IMR-90 (cell line): ENCODE results near the gene RAB11B. TPM values are rescaled to one million over a fixed set of nuclear protein-coding genes. Genes with fewer than 3 reads are reported as not detected.
A peak's percentile ranks its signal among the peaks of the same experiment; 100 is the strongest.

Source experiments
- ATAC-seq: fragments of 200-7000 bp; cut with Tn5 transposase; 2 replicates; pipeline ENCODE4 v1.9.1; 2020; ENCODE audit warnings: low read depth, mild to moderate bottlenecking, moderate library complexity
- BruUV-seq: library from RNA; stranded (reverse); fragments of 400-500 nt; replicated peaks from 2 replicates; lab custom pipeline; 2021; lab: Mats Ljungman, UMichigan
- CTCF ChIA-PET: fragments of 300-600 bp; formaldehyde crosslinking; extraction: SDS; loops from one replicate; lab custom pipeline; 2021; ENCODE audit warnings: antibody characterized with exemption; lab: Yijun Ruan, JAX
- POLR2A ChIA-PET: fragments of 300-600 bp; sonication (Branson Sonifier 250); formaldehyde crosslinking; loops from one replicate; lab custom pipeline; 2022; ENCODE audit warnings: antibody characterized with exemption; ENCODE audit not compliant: unreplicated experiment; lab: Charles Lee
- DNase-seq: peaks from one replicate; pipeline ENCODE4 v3.0.0; 2013
- H2AFZ ChIP-seq: replicated peaks from 2 replicates; pipeline ENCODE3; 2013; ENCODE audit warnings: low read length, mild to moderate bottlenecking; ENCODE audit not compliant: poor library complexity
- H2AK5ac ChIP-seq: 2 replicates; pipeline ENCODE4 v1.6.1; 2013; ENCODE audit warnings: low read depth, low read length, inconsistent platforms
- H2AK9ac ChIP-seq: replicated peaks from 2 replicates; pipeline ENCODE3; 2013; ENCODE audit warnings: mild to moderate bottlenecking, low read depth, low read length, moderate library complexity; ENCODE audit not compliant: poor library complexity
- H2BK120ac ChIP-seq: 2 replicates; pipeline ENCODE4 v1.6.1; 2013; ENCODE audit warnings: low read depth, low read length, inconsistent platforms
- H2BK15ac ChIP-seq: 3 replicates; pipeline ENCODE4 v1.6.1; 2013; ENCODE audit warnings: low read depth, low read length, inconsistent platforms
- H2BK20ac ChIP-seq: 2 replicates; pipeline ENCODE4 v1.6.1; 2013; ENCODE audit warnings: low read depth, mild to moderate bottlenecking, inconsistent platforms, low read length, moderate library complexity
- H2BK5ac ChIP-seq: 2 replicates; pipeline ENCODE4 v1.6.1; 2013; ENCODE audit warnings: mild to moderate bottlenecking, low read depth, low read length, inconsistent platforms; ENCODE audit not compliant: poor library complexity, severe bottlenecking
- H3K14ac ChIP-seq: replicated peaks from 2 replicates; pipeline ENCODE4 v1.6.1; 2013; ENCODE audit warnings: low read depth, low read length, inconsistent platforms
- H3K18ac ChIP-seq: 2 replicates; pipeline ENCODE4 v1.6.1; 2013; ENCODE audit warnings: low read depth, low read length, control low read depth
- H3K23ac ChIP-seq: 2 replicates; pipeline ENCODE4 v1.6.1; 2013; ENCODE audit warnings: low read depth, low read length, inconsistent platforms
- H3K27ac ChIP-seq: 2 replicates; pipeline ENCODE4 v1.5.1; 2013; ENCODE audit warnings: mild to moderate bottlenecking, control low read depth, low read length; ENCODE audit not compliant: insufficient read depth
- H3K27me3 ChIP-seq: 2 replicates; pipeline ENCODE4 v1.6.1; 2013; ENCODE audit warnings: low read length; ENCODE audit not compliant: control insufficient read depth, insufficient read depth
- H3K36me3 ChIP-seq: 2 replicates; pipeline ENCODE4 v1.6.1; 2013; ENCODE audit warnings: low read length, mixed read lengths; ENCODE audit not compliant: control insufficient read depth, insufficient read depth
- H3K4ac ChIP-seq: 2 replicates; pipeline ENCODE4 v1.6.1; 2013; ENCODE audit warnings: low read depth, low read length, inconsistent platforms
- H3K4me1 ChIP-seq: 2 replicates; pipeline ENCODE4 v1.6.1; 2013; ENCODE audit warnings: low read length, mixed read lengths; ENCODE audit not compliant: control insufficient read depth, insufficient read depth
- H3K4me2 ChIP-seq: 2 replicates; pipeline ENCODE4 v1.6.1; 2013; ENCODE audit warnings: low read depth, mild to moderate bottlenecking, control low read depth, low read length, moderate library complexity
- H3K4me3 ChIP-seq: 2 replicates; pipeline ENCODE4 v1.5.1; 2013; ENCODE audit warnings: low read depth, mild to moderate bottlenecking, control low read depth, low read length, moderate library complexity; ENCODE audit not compliant: insufficient read depth
- H3K56ac ChIP-seq: 2 replicates; pipeline ENCODE4 v1.6.1; 2013; ENCODE audit warnings: low read length, inconsistent platforms; ENCODE audit not compliant: insufficient read depth; ENCODE audit errors: extremely low read depth
- H3K79me1 ChIP-seq, 2 experiments: 2 replicates each; pipeline ENCODE4 v1.6.1; 2013; ENCODE audit warnings: low read length in 2 of 2, inconsistent platforms in 1 of 2, low read depth in 1 of 2
- H3K9ac ChIP-seq: 2 replicates; pipeline ENCODE4 v1.6.1; 2013; ENCODE audit warnings: low read depth, low read length, control low read depth
- H3K9me1 ChIP-seq: 2 replicates; pipeline ENCODE4 v1.6.1; 2013; ENCODE audit warnings: low read length, inconsistent platforms; ENCODE audit not compliant: insufficient read depth
- H3K9me3 ChIP-seq: 2 replicates; pipeline ENCODE4 v1.6.1; 2013; ENCODE audit warnings: low read length; ENCODE audit not compliant: control insufficient read depth, insufficient read depth
- H4K20me1 ChIP-seq: 2 replicates; pipeline ENCODE4 v1.6.1; 2013; ENCODE audit warnings: low read length, inconsistent platforms; ENCODE audit not compliant: insufficient read depth
- H4K5ac ChIP-seq: 2 replicates; pipeline ENCODE4 v1.6.1; 2013; ENCODE audit warnings: mild to moderate bottlenecking, low read depth, low read length, control low read depth
- H4K8ac ChIP-seq, 2 experiments: 2 replicates each; pipeline ENCODE4 v1.6.1; 2013; ENCODE audit warnings: low read depth in 2 of 2, low read length in 2 of 2, control low read depth in 1 of 2, inconsistent platforms in 1 of 2
- H4K91ac ChIP-seq: 2 replicates; pipeline ENCODE4 v1.6.1; 2013; ENCODE audit warnings: low read depth, low read length, inconsistent platforms; ENCODE audit not compliant: insufficient read depth
- BHLHE40 ChIP-seq: fragments of 150-350 bp; IDR thresholded peaks from 2 replicates; pipeline ENCODE4 v1.6.1; 2016; ENCODE audit warnings: mild to moderate bottlenecking, low read depth, low read length
- CEBPB ChIP-seq: IDR thresholded peaks from 2 replicates; pipeline ENCODE4 v1.6.1; 2012; ENCODE audit warnings: low read depth, low read length, improper control_type of control experiment
- CHD1 ChIP-seq: IDR thresholded peaks from 2 replicates; pipeline ENCODE4 v1.6.1; 2012; ENCODE audit warnings: low read depth, low read length, improper control_type of control experiment
- CTCF ChIP-seq: conservative IDR thresholded peaks from 2 replicates; pipeline ENCODE4 v1.5.1; 2012; ENCODE audit warnings: mild to moderate bottlenecking, low read depth, low read length, improper control_type of control experiment
- ELK1 ChIP-seq: fragments of 150-350 bp; IDR thresholded peaks from 2 replicates; pipeline ENCODE4 v1.6.1; 2016; ENCODE audit warnings: low read depth, mild to moderate bottlenecking, low read length, moderate library complexity, borderline replicate concordance
- FOS ChIP-seq: fragments of 150-350 bp; IDR thresholded peaks from 2 replicates; pipeline ENCODE4 v1.6.1; 2016; ENCODE audit warnings: low read depth, low read length
- MAFK ChIP-seq: IDR thresholded peaks from 2 replicates; pipeline ENCODE4 v1.6.1; 2012; ENCODE audit warnings: low read depth, low read length, improper control_type of control experiment
- MAZ ChIP-seq: IDR thresholded peaks from 2 replicates; pipeline ENCODE4 v1.6.1; 2012; ENCODE audit warnings: low read depth, mild to moderate bottlenecking, low read length, improper control_type of control experiment, moderate library complexity, borderline replicate concordance
- MXI1 ChIP-seq: IDR thresholded peaks from 2 replicates; pipeline ENCODE4 v1.6.1; 2012; ENCODE audit warnings: low read depth, mild to moderate bottlenecking, low read length, moderate library complexity, borderline replicate concordance
- NFE2L2 ChIP-seq: fragments of 150-350 bp; IDR thresholded peaks from 2 replicates; pipeline ENCODE4 v1.6.1; 2016; ENCODE audit warnings: low read depth, mild to moderate bottlenecking, low read length
- POLR2A ChIP-seq: IDR thresholded peaks from 2 replicates; pipeline ENCODE4 v1.6.1; 2012; ENCODE audit warnings: mild to moderate bottlenecking, low read depth, low read length
- RAD21 ChIP-seq: IDR thresholded peaks from 2 replicates; pipeline ENCODE4 v1.6.1; 2012; ENCODE audit warnings: low read length, improper control_type of control experiment
- RCOR1 ChIP-seq: IDR thresholded peaks from 2 replicates; pipeline ENCODE4 v1.6.1; 2012; ENCODE audit warnings: mild to moderate bottlenecking, low read length, improper control_type of control experiment; ENCODE audit not compliant: insufficient replicate concordance
- RFX5 ChIP-seq: IDR thresholded peaks from 2 replicates; pipeline ENCODE4 v1.8.0; 2012; ENCODE audit warnings: low read depth, mild to moderate bottlenecking, low read length, moderate library complexity
- SMC3 ChIP-seq: fragments of 150-350 bp; IDR thresholded peaks from 2 replicates; pipeline ENCODE4 v1.6.1; 2016; ENCODE audit warnings: low read depth, mild to moderate bottlenecking, antibody characterized with exemption, low read length, moderate library complexity
- USF2 ChIP-seq: fragments of 150-350 bp; IDR thresholded peaks from 2 replicates; pipeline ENCODE4 v1.6.1; 2017; ENCODE audit warnings: mild to moderate bottlenecking, antibody characterized with exemption, low read length, low read depth
- WGBS, 2 experiments: methylation state at CpG; one replicate each; pipeline versions ENCODE4 v1.1.5 to v1.1.7; 2013; ENCODE audit warnings: missing lambda C conversion rate in 2 of 2; ENCODE audit not compliant: insufficient read length in 1 of 2; ENCODE audit errors: extremely low coverage in 2 of 2; 5-methylcytosine and 5-hydroxymethylcytosine counted together
- dilution Hi-C: fragments of 300-500 bp; cut with HindIII; formaldehyde crosslinking; loops from one replicate; pipeline ENCODE4 v1.14.3; 2018; ENCODE audit warnings: low sequenced_read_pairs; ENCODE audit not compliant: unreplicated experiment
- in situ Hi-C: fragments of 300-500 bp; cut with MboI; formaldehyde crosslinking; loops from 3 replicates; pipeline ENCODE4 v1.14.3; 2019; ENCODE audit warnings: low sequenced_read_pairs, inconsistent platforms, mixed read lengths
- intact Hi-C: fragments of 100-400 bp; cut with micrococcal nuclease; formaldehyde crosslinking; loops from 2 replicates; pipeline ENCODE4 v1.10.0; 2022
- polyA plus RNA-seq, 3 experiments: library from polyadenylated mRNA; depleted of rRNA; stranded (reverse); fragments of >200 nt; gene quantifications; 2 replicates each; pipeline ENCODE4 v1.2.3, GENCODE V29; 2012; ENCODE audit warnings: low replicate concordance in 1 of 3
- total RNA-seq: library from RNA; depleted of rRNA; stranded (reverse); fragments of >200 nt; gene quantifications from 2 replicates; pipeline ENCODE4 v1.2.3, GENCODE V29; 2012

Gene RAB11B
- total and polyA plus RNA-seq, 2 of the 4 experiments (the other 2 are of a cell fraction) = 8.2 to 117 TPM

- Histone ChIP-seq H3K36me3 (no peaks in the 10 kb centered on the region; the same call in 1 of the 2 replicates), H3K4me2 (no peak overlapping the region), H3K56ac (no peak overlapping the region), H2BK120ac (no peak overlapping the region), H3K27me3 (no peaks in the 10 kb centered on the region), H3K9ac (no peak overlapping the region), H2AFZ (no peak overlapping the region), H3K9me3 (no peaks in the 10 kb centered on the region), H2BK15ac (no peak overlapping the region), H3K14ac (no peak overlapping the region), H4K20me1 (no peaks in the 10 kb centered on the region), H3K4ac (no peak overlapping the region), H3K18ac (no peak overlapping the region), H3K4me1 (no peaks in the 10 kb centered on the region), H4K5ac (no peak overlapping the region), H3K4me3 (no peak overlapping the region), H2AK9ac (peak overlapping the region; percentile 28), H4K8ac (no peak overlapping the region), H2BK20ac (no peak overlapping the region), H4K91ac (no peak overlapping the region), H3K79me1 (no peaks in the 10 kb centered on the region), H3K23ac (no peak overlapping the region), H2AK5ac (no peak overlapping the region), H2BK5ac (no peak overlapping the region), H3K9me1 (no peaks in the 10 kb centered on the region), H3K27ac (no peak overlapping the region)
- CTCF ChIA-PET = no interaction called here
- in situ Hi-C loops = no loop called here
- no peak for TF ChIP-seq USF2
- TF ChIP-seq BHLHE40 = no peak
- no peak for TF ChIP-seq NFE2L2
- TF ChIP-seq CHD1 = no peak
- TF ChIP-seq CEBPB = no peak
- no peak for TF ChIP-seq FOS
- no peak for TF ChIP-seq ELK1
- TF ChIP-seq POLR2A = no peak
- TF ChIP-seq RCOR1 = no peak
- no peak for TF ChIP-seq MXI1
- TF ChIP-seq RAD21 = no peak
- TF ChIP-seq RFX5 = no peak
- TF ChIP-seq MAZ = no peak
- TF ChIP-seq SMC3 = no peak
- TF ChIP-seq CTCF = no peak
- no peak for TF ChIP-seq MAFK
- WGBS, 2 experiments = 100% methylated on average over 2 of the region's 12 CpGs; no CpG with 5 or more reads in 1 of the 2 experiments
- no TSS peak for BruUV-seq
- intact Hi-C loops = no loop called here
- DNase-seq (no peak), ATAC-seq (no peak)
- dilution Hi-C loops = no loop called here
- POLR2A ChIA-PET = no interaction called here
Observed at GRCh38 chr19:8438236-8438635, 48.1 kb downstream of the RAB11B start.
